ENCODE data around the gene SMIM32.

The SMIM32 gene

DNA sequence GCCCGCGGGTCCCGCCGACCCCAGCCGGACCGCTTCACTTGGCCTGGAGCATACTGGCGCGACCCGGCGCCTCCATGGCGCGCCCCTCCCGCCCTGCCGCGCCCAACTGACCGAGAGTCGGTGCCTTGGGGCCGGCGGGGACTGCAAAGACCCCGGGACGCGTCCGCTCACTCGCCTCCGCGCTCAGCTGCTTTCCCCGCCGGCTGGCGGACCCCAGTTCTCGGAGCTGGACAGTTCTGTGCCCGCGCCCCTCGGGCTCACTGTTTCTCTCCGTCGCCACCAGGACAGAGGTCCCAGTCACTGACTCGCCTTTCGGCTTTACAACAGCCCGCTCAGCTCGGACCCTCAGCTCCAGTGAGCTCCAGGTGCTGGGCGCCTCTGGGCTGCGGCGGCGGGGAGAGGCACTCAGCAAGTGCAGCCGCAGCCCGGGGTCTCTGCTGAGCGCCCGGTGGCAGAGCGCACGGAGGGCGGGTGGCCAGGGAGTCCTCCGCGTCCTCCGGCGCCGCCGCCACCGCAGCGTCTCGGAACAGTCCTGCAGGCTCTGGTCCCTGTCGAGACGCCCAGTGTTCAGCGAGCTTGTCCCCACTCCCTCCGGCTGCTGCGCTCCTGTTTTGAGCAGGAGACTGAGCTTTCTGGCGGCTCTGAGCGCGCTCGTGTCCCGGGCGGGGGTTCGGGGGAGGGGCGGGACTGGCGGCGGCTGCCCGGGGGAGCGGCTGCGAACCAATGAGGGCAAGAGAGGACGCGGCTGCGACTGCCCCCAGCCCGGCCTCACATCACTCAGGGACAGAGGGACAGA, at the start of gene SMIM32:
SMIM32 (minus strand) TSS at position 637 of the 796 bp plus-strand sequence. CDS start 638 bp downstream, outside the sequence.
- Histone ChIP-seq H3K36me3 (replicated peaks) (no peaks in the 10 kb centered on the region; the same call in 1 of the 2 replicates), H3K9me3 (no peaks in the 10 kb centered on the region), H3K4me3 (peak within 1 kb of the TSS; percentile 40), H3K27me3 (ENCODE audit: low read depth) (peaks cover 24% of the 10 kb centered on the region), H3K4me1 (no peaks in the 10 kb centered on the region)
- DNase-seq (ENCODE audit: low spot score in 2 of 2): peak in 1 of 2 experiments; percentile 59
- in situ Hi-C loops (cut with MboI; ENCODE audit: low sequenced_read_pairs): no loop called here

DNA sequence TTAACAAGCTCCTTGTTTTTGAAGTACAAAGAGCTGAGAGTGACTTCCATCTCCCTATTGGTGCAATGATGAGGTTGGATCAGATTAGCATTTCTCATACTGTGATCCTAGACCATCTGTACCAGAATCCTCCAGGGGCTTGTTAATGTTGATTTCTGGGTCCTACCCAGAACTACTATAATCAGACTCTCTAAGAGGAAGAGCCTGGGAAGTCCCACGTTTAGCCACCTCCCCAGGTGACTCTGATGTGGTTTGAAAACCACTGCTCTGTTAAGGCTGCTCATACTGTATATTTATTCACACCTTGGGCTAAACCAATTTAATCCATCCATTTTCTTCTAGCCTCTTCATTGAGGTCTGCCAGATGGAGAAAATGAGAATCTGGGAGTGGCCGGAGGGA, 49.6 kb upstream of the SMIM32 start:
- H3K27me3 ChIP-seq (ENCODE audit: low read depth): no peaks in the 10 kb centered on the region; the same call in 1 of the 2 replicates
- H3K4me1 ChIP-seq: no peaks in the 10 kb centered on the region
- no peak for DNase-seq (ENCODE audit: low spot score in 2 of 2)
- no peaks in the 10 kb centered on the region for H3K36me3 ChIP-seq (replicated peaks)
- H3K9me3 ChIP-seq: no peaks in the 10 kb centered on the region
- no peak overlapping the region for H3K4me3 ChIP-seq
- in situ Hi-C loops (cut with MboI; ENCODE audit: low sequenced_read_pairs): loop anchor here (10.0 kb wide), 1 partner anchor 532 kb away; no protein-coding TSS in a partner anchor

DNA sequence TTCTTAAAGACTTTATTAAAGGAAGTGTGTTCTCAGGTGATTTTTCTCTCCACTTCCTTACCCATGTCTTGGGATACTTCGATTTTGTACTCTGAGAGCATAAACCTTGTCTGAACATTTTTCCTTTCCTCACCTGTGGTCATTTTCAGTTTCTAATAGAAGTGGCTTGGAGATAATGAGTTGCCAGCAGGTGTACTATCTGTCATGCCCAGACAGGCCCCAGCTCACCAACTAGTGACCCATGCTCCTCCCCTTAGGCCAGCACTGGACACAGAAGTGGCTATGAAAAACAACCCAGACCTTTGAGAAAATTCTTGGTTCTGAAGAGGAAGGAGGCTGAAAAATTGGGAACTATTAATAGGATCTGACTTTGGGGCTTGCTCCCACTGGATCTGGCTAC, 49.2 kb upstream of the SMIM32 start:
- Histone ChIP-seq H3K4me3 (no peak overlapping the region), H3K9me3 (no peaks in the 10 kb centered on the region), H3K27me3 (ENCODE audit: low read depth) (no peaks in the 10 kb centered on the region), H3K36me3 (replicated peaks) (no peaks in the 10 kb centered on the region), H3K4me1 (no peaks in the 10 kb centered on the region)
- in situ Hi-C loops (cut with MboI; ENCODE audit: low sequenced_read_pairs): loop anchor here (10.0 kb wide), 1 partner anchor 533 kb away; no protein-coding TSS in a partner anchor
- DNase-seq (ENCODE audit: low spot score in 2 of 2): no peak

DNA sequence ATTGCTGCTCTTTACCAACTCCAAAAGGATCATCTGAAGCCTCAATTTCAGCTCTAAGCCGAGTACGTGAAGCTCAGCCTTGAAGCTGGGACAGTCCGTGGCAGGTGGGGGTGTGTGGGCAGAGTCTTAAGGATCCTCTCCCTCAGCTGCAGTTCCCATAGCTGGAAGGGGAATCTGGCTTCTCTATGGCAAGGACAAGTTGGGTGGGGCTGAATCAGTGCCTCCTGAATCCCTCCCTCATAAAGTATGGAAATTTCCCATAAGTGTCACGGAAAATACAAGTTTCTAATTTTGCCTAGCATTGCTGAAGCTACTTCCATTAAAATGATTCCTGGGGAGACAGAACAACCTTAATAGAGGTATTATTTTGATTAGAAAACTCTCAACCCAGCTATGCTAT, 47.9 kb upstream of the SMIM32 start:
- Histone ChIP-seq H3K27me3 (ENCODE audit: low read depth) (no peaks in the 10 kb centered on the region), H3K4me3 (no peak overlapping the region), H3K9me3 (no peaks in the 10 kb centered on the region), H3K4me1 (no peaks in the 10 kb centered on the region), H3K36me3 (replicated peaks) (no peaks in the 10 kb centered on the region)
- in situ Hi-C loops (cut with MboI; ENCODE audit: low sequenced_read_pairs): loop anchor here (10.0 kb wide), 1 partner anchor 534 kb away; no protein-coding TSS in a partner anchor
- no peak for DNase-seq (ENCODE audit: low spot score in 2 of 2)

DNA sequence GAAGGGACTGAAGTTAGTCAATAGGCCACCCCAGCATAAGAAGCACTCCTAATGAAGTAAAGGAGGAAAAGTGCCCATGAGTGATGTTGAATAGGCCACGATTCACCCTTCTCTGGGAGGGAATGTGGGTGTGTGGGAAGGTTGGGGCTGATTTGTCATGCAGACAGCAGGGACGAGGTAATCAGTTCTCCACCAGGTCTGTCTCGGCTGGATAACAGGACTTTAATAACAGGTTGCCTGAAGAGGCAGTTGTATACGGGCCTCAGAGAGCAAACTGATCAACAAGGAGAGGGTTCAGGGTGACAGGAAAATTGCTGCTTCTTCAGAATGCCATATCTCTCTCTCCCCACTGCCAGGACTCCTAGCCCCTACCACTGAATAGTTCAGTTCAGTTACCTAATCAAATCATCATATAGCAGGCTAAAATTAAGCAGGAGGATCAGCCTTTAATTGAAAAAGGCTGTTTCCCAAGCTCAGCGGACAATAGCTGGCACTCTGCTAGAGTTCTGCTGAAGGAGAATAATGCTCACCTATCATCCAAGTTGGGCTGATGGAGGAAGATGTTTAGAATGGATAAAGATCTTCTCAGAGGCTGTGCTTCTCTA, 43.6 kb upstream of the SMIM32 start:
- H3K36me3 ChIP-seq (replicated peaks): no peaks in the 10 kb centered on the region
- no peaks in the 10 kb centered on the region for H3K9me3 ChIP-seq
- no peak for DNase-seq (ENCODE audit: low spot score in 2 of 2)
- no peaks in the 10 kb centered on the region for H3K27me3 ChIP-seq (ENCODE audit: low read depth)
- no peaks in the 10 kb centered on the region for H3K4me1 ChIP-seq
- no peak overlapping the region for H3K4me3 ChIP-seq
- in situ Hi-C loops (cut with MboI; ENCODE audit: low sequenced_read_pairs): no loop called here

DNA sequence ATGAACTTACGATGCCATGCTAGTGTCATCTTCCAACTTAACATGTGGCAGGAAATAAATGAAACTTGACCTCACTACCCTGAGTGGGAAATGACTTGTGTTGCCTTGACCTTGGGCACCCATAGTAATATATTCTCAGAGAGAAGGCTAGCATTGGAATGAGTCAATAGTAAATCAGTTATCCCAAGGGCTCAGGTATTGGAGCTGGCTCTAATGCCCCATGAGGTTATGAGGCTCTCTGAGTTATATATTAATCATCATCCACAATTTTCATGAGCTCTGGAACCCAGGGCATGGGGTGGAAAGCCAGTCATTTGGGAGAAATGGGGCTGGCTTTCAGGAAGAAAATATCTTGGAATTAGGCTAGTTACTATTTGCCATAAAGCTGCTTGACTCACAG, 42.4 kb upstream of the SMIM32 start:
- H3K36me3 ChIP-seq (replicated peaks): no peaks in the 10 kb centered on the region
- H3K9me3 ChIP-seq: no peaks in the 10 kb centered on the region
- DNase-seq (ENCODE audit: low spot score in 2 of 2): no peak
- no peak overlapping the region for H3K4me3 ChIP-seq
- in situ Hi-C loops (cut with MboI; ENCODE audit: low sequenced_read_pairs): no loop called here
- H3K27me3 ChIP-seq (ENCODE audit: low read depth): no peaks in the 10 kb centered on the region
- H3K4me1 ChIP-seq: peaks cover 4% of the 10 kb centered on the region

DNA sequence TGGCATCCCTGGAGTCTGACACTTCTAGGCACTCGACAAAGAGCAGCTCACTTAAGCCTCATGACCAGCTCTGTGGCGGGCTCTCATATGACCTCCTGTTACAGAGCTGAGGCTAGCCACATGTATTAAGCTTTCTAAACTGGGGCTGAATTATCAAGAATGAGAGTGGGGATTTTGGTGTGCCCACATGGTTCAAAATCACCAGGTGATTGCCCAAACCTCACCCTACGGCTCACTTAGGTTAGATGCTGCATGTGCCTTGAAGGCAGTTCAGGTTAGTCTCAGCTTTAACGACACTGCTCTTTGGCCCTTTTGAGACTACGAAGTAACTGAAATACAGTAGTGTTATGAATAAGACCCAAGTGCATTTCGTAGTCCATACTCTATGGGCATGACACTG, 39.4 kb upstream of the SMIM32 start:
- Histone ChIP-seq H3K27me3 (ENCODE audit: low read depth) (no peaks in the 10 kb centered on the region), H3K4me3 (no peak overlapping the region), H3K4me1 (peaks cover 11% of the 10 kb centered on the region), H3K9me3 (no peaks in the 10 kb centered on the region), H3K36me3 (replicated peaks) (no peaks in the 10 kb centered on the region)
- DNase-seq (ENCODE audit: low spot score in 2 of 2): no peak
- in situ Hi-C loops (cut with MboI; ENCODE audit: low sequenced_read_pairs): no loop called here

DNA sequence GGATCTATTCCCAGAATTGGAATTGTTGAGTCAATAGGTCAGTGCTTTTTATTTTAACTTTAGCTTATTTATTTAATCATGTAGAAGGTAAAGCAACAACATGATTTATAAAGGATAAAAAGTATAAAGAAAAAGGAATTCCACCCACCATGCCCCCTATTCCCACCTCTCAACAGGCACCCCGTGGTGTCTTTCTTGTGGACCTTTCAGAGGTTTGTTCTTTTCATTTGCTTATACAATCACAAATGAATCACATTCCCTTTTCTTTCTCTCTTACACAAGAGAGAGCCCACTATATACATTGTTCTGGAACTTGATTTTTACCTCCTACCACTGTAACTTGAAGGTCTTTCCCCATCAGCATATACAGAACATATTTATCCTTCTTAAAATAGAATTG, 37.2 kb upstream of the SMIM32 start:
- H3K4me1 ChIP-seq: peaks cover 11% of the 10 kb centered on the region
- H3K9me3 ChIP-seq: no peaks in the 10 kb centered on the region
- no peaks in the 10 kb centered on the region for H3K36me3 ChIP-seq (replicated peaks)
- DNase-seq (ENCODE audit: low spot score in 2 of 2): peak; percentile 39 to 59
- H3K4me3 ChIP-seq: no peak overlapping the region
- in situ Hi-C loops (cut with MboI; ENCODE audit: low sequenced_read_pairs): no loop called here
- no peaks in the 10 kb centered on the region for H3K27me3 ChIP-seq (ENCODE audit: low read depth)

DNA sequence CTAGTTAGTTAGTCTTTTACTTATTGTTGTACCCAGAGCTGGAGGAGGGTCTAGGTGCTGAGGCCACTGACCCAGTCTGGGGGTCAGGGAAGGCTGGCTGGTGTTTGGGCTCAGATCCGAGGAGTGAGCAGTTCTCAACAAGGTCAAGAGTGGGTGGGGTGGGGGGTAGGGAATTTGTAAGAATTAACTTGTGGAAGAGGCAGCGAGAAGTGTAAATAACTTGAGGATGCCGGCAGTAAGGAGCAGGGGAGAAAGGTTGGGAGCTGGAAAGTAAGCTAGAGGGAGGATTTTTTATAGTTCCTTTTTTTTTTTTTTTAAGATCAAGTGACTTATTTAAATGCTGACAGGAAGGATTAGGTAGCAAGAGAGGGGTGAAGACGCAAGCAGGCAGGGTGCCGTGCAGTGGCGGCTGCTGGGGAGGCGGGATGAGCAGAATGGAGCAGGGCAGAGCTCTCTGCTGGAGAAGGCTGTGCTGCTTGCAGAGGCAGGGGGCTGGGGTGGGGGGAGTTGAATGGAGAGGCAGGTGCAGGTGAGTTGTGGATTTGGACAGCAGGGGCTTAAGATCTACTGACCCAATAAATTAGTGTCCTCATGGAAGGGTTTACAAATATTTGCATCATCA, 35.3 kb upstream of the SMIM32 start:
- DNase-seq (ENCODE audit: low spot score in 2 of 2): no peak
- Histone ChIP-seq H3K9me3 (no peaks in the 10 kb centered on the region), H3K36me3 (replicated peaks) (no peaks in the 10 kb centered on the region), H3K27me3 (ENCODE audit: low read depth) (no peaks in the 10 kb centered on the region), H3K4me3 (no peak overlapping the region), H3K4me1 (peaks cover 11% of the 10 kb centered on the region)
- in situ Hi-C loops (cut with MboI; ENCODE audit: low sequenced_read_pairs): no loop called here

DNA sequence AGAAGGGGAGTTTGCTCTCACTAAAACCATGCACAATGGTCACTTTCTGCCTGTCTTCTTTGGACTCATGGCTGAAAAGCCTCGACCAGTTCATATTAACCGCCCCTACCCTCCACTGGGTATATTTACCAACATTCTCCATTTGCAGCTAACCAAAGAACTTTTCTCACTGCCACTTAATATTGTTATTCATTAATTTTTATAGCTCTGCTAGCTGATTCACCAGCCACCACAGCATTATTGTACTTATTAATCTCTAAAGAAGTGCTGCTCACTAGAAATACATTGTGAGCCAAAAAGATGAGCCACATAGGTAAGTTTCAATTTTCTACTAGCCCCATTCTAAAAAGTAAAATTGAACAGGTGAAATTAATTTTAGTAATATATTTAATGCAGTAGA, 33.4 kb upstream of the SMIM32 start:
- in situ Hi-C loops (cut with MboI; ENCODE audit: low sequenced_read_pairs): no loop called here
- H3K27me3 ChIP-seq (ENCODE audit: low read depth): no peaks in the 10 kb centered on the region
- DNase-seq (ENCODE audit: low spot score in 2 of 2): no peak
- H3K4me1 ChIP-seq: peaks cover 11% of the 10 kb centered on the region
- H3K9me3 ChIP-seq: no peaks in the 10 kb centered on the region
- H3K4me3 ChIP-seq: no peak overlapping the region
- no peaks in the 10 kb centered on the region for H3K36me3 ChIP-seq (replicated peaks)

DNA sequence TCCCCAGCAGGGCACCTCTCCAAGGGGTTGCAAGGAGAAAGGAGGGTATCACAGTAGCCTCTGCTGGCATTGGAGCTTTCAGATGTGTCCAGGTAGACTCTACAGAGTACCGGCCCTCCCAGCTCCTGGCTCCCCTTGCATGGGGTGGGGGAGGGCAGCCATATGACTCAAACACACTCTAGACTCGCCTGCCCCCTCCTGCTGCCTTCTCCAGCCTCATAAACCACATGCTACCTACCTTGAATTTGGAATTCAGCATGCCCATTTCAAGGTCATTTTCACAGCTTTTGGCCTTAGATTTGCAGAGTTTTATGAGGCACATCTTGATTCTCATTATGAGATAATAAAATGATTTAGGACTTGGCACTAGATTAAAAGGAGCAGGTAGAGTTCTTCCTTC, 32.8 kb upstream of the SMIM32 start:
- Histone ChIP-seq H3K36me3 (replicated peaks) (no peaks in the 10 kb centered on the region), H3K9me3 (no peaks in the 10 kb centered on the region), H3K4me3 (no peak overlapping the region), H3K27me3 (ENCODE audit: low read depth) (no peaks in the 10 kb centered on the region), H3K4me1 (peaks cover 11% of the 10 kb centered on the region)
- in situ Hi-C loops (cut with MboI; ENCODE audit: low sequenced_read_pairs): no loop called here
- no peak for DNase-seq (ENCODE audit: low spot score in 2 of 2)

DNA sequence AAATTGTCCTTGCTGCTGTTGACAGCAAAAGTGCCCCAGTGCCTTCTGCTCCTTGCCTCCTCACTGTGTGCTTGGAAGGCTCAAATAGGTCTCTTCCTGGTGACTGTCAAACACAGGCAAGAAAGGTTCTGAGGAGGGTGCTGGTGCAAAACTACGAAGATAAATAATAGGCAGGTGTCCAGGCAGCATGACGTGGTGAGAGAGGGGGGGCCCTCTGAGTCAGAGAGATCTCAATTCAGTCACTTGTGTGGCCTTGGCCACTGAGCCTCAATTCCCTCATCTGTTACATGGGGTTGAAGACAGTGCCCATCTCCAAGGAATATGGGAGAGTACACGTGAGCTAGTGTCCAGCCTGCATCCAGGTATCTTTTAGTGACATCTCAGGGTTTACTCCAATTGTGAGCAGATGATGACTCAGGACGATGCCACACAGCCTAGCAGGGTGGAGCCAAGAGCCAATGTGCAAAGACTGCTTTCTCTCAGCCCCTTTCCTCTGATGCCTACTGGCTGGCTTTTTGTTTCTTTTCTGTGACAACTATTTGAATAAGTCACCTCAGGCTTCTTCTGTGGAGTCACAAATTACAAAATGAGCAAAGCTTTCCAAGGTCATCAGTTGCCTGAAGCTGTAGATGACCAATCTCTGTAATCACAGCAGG, 29.7 kb upstream of the SMIM32 start:
- no peaks in the 10 kb centered on the region for H3K9me3 ChIP-seq
- in situ Hi-C loops (cut with MboI; ENCODE audit: low sequenced_read_pairs): no loop called here
- no peak overlapping the region for H3K4me3 ChIP-seq
- H3K36me3 ChIP-seq (replicated peaks): no peaks in the 10 kb centered on the region
- no peaks in the 10 kb centered on the region for H3K4me1 ChIP-seq
- no peaks in the 10 kb centered on the region for H3K27me3 ChIP-seq (ENCODE audit: low read depth)
- DNase-seq (ENCODE audit: low spot score in 2 of 2): no peak

DNA sequence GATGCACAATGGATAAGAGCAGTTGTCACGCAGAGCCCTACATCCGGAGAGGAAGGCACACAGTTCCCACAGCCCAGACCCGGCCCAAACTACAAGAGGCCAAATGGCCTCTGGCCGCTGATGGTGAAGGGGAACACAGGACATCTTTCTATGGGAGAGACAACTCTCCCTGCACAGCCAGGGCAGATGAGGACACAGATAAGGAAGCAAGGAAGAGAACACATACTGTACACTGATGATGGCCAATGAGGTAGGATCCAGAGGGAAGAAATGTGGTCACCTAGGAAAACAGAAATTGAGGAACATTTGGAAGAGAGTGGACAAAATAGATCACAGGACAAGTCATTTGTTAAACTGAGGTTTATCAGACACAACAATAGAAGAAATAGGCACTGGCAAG, 28.4 kb upstream of the SMIM32 start:
- in situ Hi-C loops (cut with MboI; ENCODE audit: low sequenced_read_pairs): no loop called here
- Histone ChIP-seq H3K9me3 (no peaks in the 10 kb centered on the region), H3K4me3 (no peak overlapping the region), H3K36me3 (replicated peaks) (no peaks in the 10 kb centered on the region), H3K4me1 (no peaks in the 10 kb centered on the region), H3K27me3 (ENCODE audit: low read depth) (no peaks in the 10 kb centered on the region)
- no peak for DNase-seq (ENCODE audit: low spot score in 2 of 2)

DNA sequence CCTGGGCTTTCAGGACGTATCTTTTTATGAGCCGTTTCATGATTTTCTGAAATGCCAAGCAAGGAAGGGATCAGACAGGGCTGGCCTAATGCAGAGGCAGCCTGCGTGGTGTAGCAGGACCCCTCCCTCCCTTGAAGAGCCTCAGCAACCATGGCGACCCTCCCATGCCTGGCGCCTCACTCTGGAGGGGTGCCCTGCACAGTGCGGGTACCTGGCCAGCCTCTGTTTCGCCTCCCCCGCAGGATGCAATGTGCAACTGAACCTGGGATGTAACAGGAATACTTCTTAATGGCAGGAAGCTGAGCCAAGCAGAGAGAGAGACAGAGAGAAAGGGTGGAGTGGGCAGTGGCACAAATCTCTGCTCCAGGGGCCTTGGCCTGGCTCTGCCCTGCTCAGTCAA, 23.3 kb upstream of the SMIM32 start:
- no peak for DNase-seq (ENCODE audit: low spot score in 2 of 2)
- H3K4me3 ChIP-seq: no peak overlapping the region
- in situ Hi-C loops (cut with MboI; ENCODE audit: low sequenced_read_pairs): no loop called here
- H3K9me3 ChIP-seq: no peaks in the 10 kb centered on the region
- H3K4me1 ChIP-seq: no peaks in the 10 kb centered on the region
- no peaks in the 10 kb centered on the region; the same call in 1 of the 2 replicates for H3K27me3 ChIP-seq (ENCODE audit: low read depth)
- no peaks in the 10 kb centered on the region for H3K36me3 ChIP-seq (replicated peaks)
